Measurements from ENCODE around the gene KIAA0825. TPM values are rescaled to one million over a fixed set of nuclear protein-coding genes. Genes with fewer than 3 reads are reported as not detected.

Gene KIAA0825
- total and polyA plus RNA-seq, 2 of the 8 experiments (the other 6 are each of a cell fraction or from before 2014, with no cell fraction given): 0.60 to 1.0 TPM

GRCh38 chr5:94423411-94423810 lies 195.0 kb downstream of the KIAA0825 start (continued):
- TF ChIP-seq NANOG (IDR thresholded peaks at IDR 0.05; ENCODE audit: insufficient read depth, low read depth, low read length, poor library complexity, severe bottlenecking) (no peak), RXRA (IDR thresholded peaks at IDR 0.05; ENCODE audit: insufficient read depth, low read depth, low read length) (no peak), ASH2L (IDR thresholded peaks at IDR 0.05; ENCODE audit: low read length) (no peak), HDAC2 (IDR thresholded peaks at IDR 0.05; ENCODE audit: borderline replicate concordance in 1 of 2, low read depth in 2 of 2, low read length in 2 of 2) (no peak), SIX5 (IDR thresholded peaks at IDR 0.05; ENCODE audit: low read depth, low read length) (no peak), RAD21 (IDR thresholded peaks at IDR 0.05 in 1 of 2, conservative IDR thresholded peaks at IDR 0.05 in 1 of 2; ENCODE audit: low read depth in 2 of 2, low read length in 2 of 2) (no peak)
- TF ChIP-seq, protein P1, sequence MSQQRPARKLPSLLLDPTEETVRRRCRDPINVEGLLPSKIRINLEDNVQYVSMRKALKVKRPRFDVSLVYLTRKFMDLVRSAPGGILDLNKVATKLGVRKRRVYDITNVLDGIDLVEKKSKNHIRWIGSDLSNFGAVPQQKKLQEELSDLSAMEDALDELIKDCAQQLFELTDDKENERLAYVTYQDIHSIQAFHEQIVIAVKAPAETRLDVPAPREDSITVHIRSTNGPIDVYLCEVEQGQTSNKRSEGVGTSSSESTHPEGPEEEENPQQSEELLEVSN (IDR thresholded peaks at IDR 0.05): no peak
